Measurements from ENCODE around the gene TTLL8. TPM values are rescaled to one million over a fixed set of nuclear protein-coding genes. Genes with fewer than 3 reads are reported as not detected.
A peak's percentile ranks its signal among the peaks of the same experiment; 100 is the strongest.

TTLL8 gene
- total RNA-seq, 6 experiments from 2014 or later = not detected

DNA sequence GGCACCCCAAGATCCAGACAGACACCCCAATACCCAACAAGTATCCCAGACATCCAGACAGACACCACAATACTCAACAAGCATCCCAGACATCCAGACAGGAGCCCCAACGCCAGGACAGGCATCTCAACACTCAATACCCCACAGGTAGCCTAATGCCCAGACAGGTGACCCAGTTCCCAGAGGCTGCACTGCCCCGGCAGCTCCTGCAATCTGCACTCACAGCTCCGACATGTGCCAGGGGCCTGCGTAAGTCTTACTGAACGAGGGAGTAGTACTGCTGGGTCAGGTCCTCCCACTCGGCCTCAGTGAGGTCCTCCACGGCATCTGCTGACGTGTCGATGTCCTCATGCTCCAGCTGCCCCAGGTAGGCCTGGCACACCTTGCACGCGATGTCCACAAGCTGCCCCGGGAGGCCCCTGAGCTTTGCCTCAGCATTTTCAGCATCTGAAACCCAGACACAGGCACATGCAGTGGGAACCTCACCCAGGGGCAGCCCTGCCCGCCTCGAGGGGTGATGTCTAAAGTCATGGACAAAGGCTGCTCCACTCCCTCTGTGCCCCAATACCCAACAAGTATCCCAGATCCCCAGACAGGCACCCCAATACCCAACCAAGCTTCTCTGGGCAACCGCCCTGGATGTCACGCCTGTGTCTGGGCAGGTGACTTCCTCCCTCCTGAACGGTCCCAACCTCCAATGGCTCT lies 16.6 kb downstream of the TTLL8 start:
- ATAC-seq = no peak
- TF ChIP-seq, protein P1, sequence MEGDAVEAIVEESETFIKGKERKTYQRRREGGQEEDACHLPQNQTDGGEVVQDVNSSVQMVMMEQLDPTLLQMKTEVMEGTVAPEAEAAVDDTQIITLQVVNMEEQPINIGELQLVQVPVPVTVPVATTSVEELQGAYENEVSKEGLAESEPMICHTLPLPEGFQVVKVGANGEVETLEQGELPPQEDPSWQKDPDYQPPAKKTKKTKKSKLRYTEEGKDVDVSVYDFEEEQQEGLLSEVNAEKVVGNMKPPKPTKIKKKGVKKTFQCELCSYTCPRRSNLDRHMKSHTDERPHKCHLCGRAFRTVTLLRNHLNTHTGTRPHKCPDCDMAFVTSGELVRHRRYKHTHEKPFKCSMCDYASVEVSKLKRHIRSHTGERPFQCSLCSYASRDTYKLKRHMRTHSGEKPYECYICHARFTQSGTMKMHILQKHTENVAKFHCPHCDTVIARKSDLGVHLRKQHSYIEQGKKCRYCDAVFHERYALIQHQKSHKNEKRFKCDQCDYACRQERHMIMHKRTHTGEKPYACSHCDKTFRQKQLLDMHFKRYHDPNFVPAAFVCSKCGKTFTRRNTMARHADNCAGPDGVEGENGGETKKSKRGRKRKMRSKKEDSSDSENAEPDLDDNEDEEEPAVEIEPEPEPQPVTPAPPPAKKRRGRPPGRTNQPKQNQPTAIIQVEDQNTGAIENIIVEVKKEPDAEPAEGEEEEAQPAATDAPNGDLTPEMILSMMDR (IDR thresholded peaks at IDR 0.05) = no peak
- TF ChIP-seq POLR2A (IDR thresholded peaks at IDR 0.05) = no peak
- no peak overlapping the region for H3K4me3 ChIP-seq
- WGBS (ENCODE audit: insufficient coverage, low coverage, low lambda C conversion rate, missing lambda C conversion rate) = 88% methylated on average over 10 of the region's 17 CpGs
- no peak for DNase-seq
- no peaks in the 10 kb centered on the region for H3K9me3 ChIP-seq
- H3K27me3 ChIP-seq = no peaks in the 10 kb centered on the region
- intact Hi-C loops (cut with DNase I) = no loop called here
- no peaks in the 10 kb centered on the region for H3K36me3 ChIP-seq
- H3K4me1 ChIP-seq = no peaks in the 10 kb centered on the region
- H3K27ac ChIP-seq = no peak overlapping the region

DNA sequence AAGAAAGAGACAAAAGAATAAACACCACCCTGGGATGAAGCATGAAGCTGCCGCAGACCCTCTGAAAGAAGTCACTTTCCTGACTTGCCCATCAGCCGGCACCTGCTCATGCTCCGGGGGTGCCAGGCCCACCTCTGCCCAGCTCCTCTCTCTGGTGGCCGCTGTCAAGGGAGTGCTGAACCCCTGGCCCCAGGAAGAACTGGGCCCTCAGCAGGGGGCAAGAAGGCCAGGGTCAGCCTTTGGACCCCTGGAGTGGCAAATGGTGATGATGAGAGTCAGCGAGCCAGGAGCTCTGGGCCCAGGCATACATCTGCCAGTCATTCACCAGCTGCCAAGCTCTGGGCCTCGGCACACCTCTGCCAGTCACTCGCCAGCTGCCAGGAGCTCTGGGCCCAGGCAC lies 17.4 kb downstream of the TTLL8 start:
- DNase-seq (no peak), ATAC-seq (no peak)
- no peaks in the 10 kb centered on the region for H3K36me3 ChIP-seq
- intact Hi-C loops (cut with DNase I) = no loop called here
- H3K27me3 ChIP-seq = no peaks in the 10 kb centered on the region
- no peaks in the 10 kb centered on the region for H3K9me3 ChIP-seq
- TF ChIP-seq, protein P1 (IDR thresholded peaks at IDR 0.05) = no peak
- TF ChIP-seq POLR2A (IDR thresholded peaks at IDR 0.05) = no peak
- H3K4me3 ChIP-seq = no peak overlapping the region
- no peaks in the 10 kb centered on the region for H3K4me1 ChIP-seq
- no peak overlapping the region for H3K27ac ChIP-seq
- 73% methylated on average over 4 of the region's 7 CpGs for WGBS (ENCODE audit: insufficient coverage, low coverage, low lambda C conversion rate, missing lambda C conversion rate)

DNA sequence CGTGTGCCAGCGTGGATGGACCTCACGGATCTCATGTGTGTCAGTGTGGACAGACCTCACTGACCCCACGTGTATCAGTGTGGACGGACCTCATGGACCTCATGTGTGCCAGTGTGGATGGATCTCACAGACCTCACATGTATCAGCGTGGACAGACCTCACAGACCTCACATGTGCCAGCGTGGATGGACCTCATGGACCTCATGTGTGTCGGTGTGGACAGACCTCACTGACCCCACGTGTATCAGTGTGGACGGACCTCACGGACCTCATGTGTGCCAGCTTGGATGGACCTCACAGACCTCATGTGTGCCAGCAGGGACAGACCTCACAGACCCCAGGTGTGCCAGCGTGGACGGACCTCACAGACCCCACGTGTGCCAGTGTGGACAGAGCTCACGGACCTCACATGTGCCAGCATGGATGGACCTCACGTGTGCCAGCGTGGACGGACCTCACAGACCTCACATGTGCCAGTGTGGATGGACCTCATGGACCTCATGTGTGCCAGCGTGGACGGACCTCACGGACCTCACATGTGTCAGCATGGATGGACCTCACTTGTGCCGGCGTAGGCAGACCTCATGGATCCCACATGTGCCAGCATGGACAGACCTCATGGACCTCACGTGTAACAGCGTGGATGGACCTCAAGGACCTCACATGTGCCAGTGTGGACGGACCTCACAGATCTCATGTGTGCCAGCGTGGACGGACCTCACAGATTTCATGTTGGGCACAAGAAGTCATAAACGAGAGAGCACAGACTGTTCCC lies 18.2 kb downstream of the TTLL8 start:
- no peak overlapping the region for H3K4me3 ChIP-seq
- no peak overlapping the region for H3K27ac ChIP-seq
- no peaks in the 10 kb centered on the region for H3K27me3 ChIP-seq
- H3K4me1 ChIP-seq = no peaks in the 10 kb centered on the region
- WGBS (ENCODE audit: insufficient coverage, low coverage, low lambda C conversion rate, missing lambda C conversion rate) = 68% methylated on average over 4 of the region's 29 CpGs
- ATAC-seq (no peak), DNase-seq (no peak)
- no peaks in the 10 kb centered on the region for H3K36me3 ChIP-seq
- intact Hi-C loops (cut with DNase I) = loop anchor here in 1 of 2 donors (10.0 kb wide), 1 partner anchor 275 kb away; no protein-coding TSS in a partner anchor
- H3K9me3 ChIP-seq = no peaks in the 10 kb centered on the region
- no peak for TF ChIP-seq POLR2A (IDR thresholded peaks at IDR 0.05)
- TF ChIP-seq, protein P1 (IDR thresholded peaks at IDR 0.05) = no peak

DNA sequence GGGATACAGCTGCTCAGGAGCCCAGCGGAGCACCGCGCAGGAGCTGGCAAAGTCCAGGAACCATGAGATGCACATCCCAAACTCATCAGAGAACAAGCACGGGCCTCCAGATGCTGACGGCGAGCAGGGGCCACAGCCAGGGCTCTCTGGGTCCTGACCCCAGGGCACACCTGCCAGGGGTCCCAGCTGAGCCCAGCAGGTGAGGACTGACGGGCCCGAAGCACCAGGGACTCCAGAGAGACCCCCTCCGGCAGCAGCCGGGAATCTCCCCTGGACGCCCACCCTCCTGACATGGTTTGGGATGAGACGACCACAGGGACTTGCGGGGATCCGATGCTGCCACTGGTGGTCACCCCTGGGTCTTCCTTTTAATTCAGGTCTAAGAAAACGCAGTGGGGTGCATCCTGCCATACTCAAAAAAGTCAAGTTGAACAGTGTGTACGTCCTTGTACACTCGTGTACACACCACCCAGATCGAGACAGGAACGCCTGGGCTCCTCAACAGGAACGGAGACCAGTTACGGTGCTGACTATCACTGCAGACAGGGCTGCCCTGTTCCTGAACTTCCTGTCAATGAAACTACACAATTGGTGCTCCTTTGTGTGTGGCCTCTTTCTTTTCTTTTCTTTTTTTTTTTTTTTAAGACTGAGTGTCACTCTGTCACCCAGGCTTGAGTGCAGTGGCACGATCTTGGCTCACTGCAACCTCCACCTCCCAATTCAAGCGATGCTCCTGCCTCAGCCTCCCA lies 21.9 kb downstream of the TTLL8 start:
- ATAC-seq = peak in 1 of 4 donors; percentile 46
- Histone ChIP-seq H3K9me3 (no peaks in the 10 kb centered on the region), H3K36me3 (no peaks in the 10 kb centered on the region), H3K27me3 (no peaks in the 10 kb centered on the region), H3K4me3 (no peak overlapping the region), H3K27ac (no peak overlapping the region), H3K4me1 (no peaks in the 10 kb centered on the region)
- intact Hi-C loops (cut with DNase I) = loop anchor here in 1 of 2 donors (10.0 kb wide), 1 partner anchor 271 kb away; no protein-coding TSS in a partner anchor
- TF ChIP-seq POLR2A (IDR thresholded peaks at IDR 0.05) = no peak
- DNase-seq = no peak
- 76% methylated on average over 11 of the region's 23 CpGs for WGBS (ENCODE audit: insufficient coverage, low coverage, low lambda C conversion rate, missing lambda C conversion rate)
